NCI-H2196 (cell line): ENCODE results near the gene DGKD.

Experiments
- DNase-seq: peaks from one replicate; lab custom pipeline; 2025; ENCODE audit not compliant: unreplicated experiment; lab: John Stamatoyannopoulos, UW

The DGKD gene

GRCh38 chr2:233426619-233427342 lies 72.5 kb downstream of the DGKD start:
- no peak for DNase-seq

- no peak for DNase-seq
These were observed 73.7 kb downstream of the DGKD start for GRCh38 chr2:233428008-233428407.

GRCh38 chr2:233428438-233428837 lies 74.1 kb downstream of the DGKD start:
- DNase-seq: no peak

- no peak for DNase-seq
These were observed 75.0 kb downstream of the DGKD start for GRCh38 chr2:233429175-233429897.

GRCh38 chr2:233430081-233430480 lies 75.8 kb downstream of the DGKD start:
- no peak for DNase-seq

- no peak for DNase-seq
These were observed 76.4 kb downstream of the DGKD start for GRCh38 chr2:233430651-233431050.

- DNase-seq: no peak
These were observed 78.7 kb downstream of the DGKD start for GRCh38 chr2:233433029-233433428.

- no peak for DNase-seq
These were observed 79.5 kb downstream of the DGKD start for GRCh38 chr2:233433794-233434193.

- no peak for DNase-seq
These were observed 80.5 kb downstream of the DGKD start for GRCh38 chr2:233434666-233435330.

GRCh38 chr2:233435436-233436190 lies 81.3 kb downstream of the DGKD start:
- no peak for DNase-seq

- no peak for DNase-seq
These were observed 81.9 kb downstream of the DGKD start for GRCh38 chr2:233436191-233436581.

GRCh38 chr2:233436691-233437438 lies 82.6 kb downstream of the DGKD start:
- DNase-seq: no peak

- DNase-seq: no peak
These were observed 83.2 kb downstream of the DGKD start for GRCh38 chr2:233437439-233437955.

- no peak for DNase-seq
These were observed 84.4 kb downstream of the DGKD start for GRCh38 chr2:233438573-233439147.

GRCh38 chr2:233439191-233439590 lies 84.9 kb downstream of the DGKD start:
- no peak for DNase-seq

- no peak for DNase-seq
These were observed 86.0 kb downstream of the DGKD start for GRCh38 chr2:233440314-233440713.

GRCh38 chr2:233440714-233441113 lies 86.4 kb downstream of the DGKD start:
- DNase-seq: no peak

GRCh38 chr2:233441161-233442027 lies 87.1 kb downstream of the DGKD start:
- DNase-seq: no peak

- no peak for DNase-seq
These were observed 87.7 kb downstream of the DGKD start for GRCh38 chr2:233442028-233442310.
